GM19035 (cell line): ENCODE data around the gene KCNIP3.
A peak's percentile ranks its signal among the peaks of the same experiment; 100 is the strongest.

Experiments
- ATAC-seq: cut with Tn5 transposase; IDR thresholded peaks from one replicate; pipeline ENCODE4 v1.9.1; 2021; ENCODE audit not compliant: unreplicated experiment

KCNIP3 gene

DNA sequence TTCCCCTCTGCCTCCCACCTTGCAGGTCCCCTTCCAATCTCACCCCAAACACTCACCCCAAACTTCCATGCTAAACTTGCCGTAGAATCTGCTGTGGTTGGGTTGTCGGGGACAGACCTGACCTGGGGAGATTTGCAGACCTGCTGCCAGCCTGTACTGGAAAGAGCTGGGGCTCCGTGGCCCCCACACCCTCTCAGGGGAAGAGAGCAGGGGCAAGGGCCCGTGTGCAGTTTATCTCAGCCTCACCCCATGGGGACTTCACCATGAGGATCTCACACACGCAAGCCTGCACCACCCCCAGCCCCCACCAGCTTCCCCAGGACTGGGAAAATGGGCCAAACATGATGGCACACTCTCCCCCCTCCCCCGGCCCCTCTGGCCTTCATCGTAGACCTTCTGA, 30.7 kb downstream of the KCNIP3 start:
- ATAC-seq, result no peak

DNA sequence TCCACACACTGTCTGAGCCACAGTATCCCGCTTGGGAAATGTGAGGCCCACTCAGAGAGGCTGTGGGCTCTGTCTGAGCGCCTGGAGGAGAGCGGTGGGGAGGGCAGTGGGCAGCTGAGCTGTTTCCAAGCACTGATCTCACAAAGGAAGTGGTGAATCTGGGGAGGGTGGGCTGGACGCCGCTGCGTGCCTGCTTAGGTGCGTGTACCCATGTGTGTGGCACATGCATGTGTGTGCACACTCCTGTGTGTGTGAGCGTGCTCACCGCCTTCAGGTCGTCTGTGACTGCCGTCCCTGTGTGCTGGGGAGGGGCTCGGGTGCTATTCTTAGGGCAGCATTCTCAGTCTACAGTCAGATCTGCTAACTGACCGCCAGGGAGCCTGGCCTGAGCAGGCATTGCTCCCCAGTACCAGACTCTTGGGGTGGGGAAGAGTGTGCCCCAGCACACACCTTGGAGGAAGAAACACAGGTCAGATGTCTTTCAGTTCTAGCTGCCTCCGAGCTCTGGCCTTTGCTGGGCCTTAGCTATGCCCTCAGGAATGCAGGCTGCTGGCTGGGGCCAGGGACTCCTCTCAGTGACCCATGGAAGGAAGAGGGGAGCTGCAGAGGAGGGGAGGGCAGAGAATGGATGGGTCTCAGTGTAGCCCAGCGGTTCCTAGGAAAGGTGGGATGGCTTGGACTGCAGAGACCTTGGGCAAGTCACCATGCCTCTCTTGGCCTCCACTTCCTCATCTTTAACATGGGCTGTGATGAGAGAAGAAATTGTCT, 31.4 kb downstream of the KCNIP3 start:
- no peak for ATAC-seq

DNA sequence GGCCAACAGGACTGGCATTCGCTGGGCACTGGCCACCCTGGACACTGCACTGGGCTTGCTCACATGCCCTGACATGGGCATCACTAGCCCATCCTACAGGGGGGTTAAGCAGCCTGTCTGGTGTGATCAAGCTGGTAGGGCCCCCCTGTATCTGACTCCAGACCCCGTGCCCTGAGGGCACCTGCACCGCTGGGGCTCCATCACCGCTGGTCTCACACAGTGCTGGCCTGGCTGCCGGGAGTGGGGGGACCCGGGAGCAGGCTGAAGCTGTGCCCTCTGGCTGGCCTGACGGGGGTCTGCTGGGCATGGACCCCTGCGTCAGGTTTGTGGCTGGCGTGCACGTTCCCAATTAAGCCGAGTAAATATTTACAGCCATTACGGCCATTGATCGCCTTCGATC, 32.3 kb downstream of the KCNIP3 start:
- ATAC-seq, result no peak

DNA sequence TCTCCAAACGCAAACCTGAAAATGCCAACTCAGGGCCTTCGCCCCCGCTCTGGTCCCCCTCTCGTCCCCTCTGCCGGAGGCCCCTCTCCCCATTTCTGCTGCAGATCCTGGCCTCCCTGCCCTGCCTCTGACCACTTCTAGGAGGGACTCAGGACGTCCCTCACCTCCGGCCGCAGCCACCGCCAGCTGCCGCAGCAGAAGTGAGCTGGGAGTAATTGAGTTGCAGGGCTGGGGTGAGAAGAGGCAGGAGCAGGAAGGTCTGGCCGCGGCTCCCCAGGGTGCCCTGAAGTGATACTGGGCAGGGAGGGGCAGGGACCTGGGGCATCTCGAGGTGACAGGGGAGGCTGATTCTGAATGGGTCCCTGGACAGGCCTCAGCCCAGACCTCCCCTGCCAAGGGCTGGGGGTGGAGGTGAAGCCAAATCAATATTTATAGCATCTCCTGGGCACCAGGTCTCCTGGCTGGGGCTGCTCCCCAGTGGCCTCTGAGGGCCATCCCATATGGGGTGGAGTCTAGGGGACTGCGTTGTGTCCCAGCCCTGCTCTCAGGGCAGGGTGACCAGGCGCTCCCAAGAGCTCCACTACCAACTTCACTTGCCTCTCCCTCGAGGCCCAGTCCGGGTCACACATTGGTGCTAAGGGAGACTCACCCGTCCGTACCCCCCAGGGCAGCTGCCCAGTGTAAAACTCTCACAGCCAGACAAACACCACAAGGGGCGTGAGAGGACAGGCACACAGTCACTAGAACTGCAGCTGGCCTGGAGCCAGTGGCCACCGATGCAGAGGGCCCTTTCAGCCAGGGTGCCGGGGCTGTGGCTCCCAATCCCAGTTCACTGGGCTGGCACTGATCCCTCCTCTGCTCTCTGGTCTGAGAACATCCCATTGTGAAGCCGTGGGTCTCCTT, 33.0 kb downstream of the KCNIP3 start:
- ATAC-seq, result no peak

DNA sequence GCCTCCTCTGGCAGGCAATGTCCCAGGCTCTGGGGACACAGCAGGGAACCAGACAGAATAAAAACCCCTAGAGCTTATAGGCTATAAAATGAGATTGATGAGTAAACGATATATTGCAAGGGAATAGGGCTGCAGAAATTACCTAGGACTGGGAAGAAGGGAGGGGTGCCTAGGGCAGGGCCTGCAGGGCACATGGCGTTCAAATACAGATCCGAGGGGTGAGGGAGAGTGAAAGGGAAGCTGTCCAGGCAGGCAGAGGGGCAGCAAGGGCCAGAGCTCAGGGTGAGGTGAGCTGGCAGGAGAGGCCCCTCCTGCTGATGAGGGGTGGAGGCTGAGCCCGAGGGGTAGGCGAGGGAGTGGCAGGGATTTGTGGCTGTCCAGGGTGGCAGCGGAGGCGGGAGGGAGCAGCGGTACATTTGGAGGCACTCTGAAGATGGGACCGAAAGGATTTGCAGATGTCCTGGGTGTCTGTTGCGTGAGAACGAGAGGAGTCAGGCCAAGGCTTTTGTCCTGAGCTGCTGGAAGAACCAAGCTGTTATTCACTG, 33.7 kb downstream of the KCNIP3 start:
- no peak for ATAC-seq

DNA sequence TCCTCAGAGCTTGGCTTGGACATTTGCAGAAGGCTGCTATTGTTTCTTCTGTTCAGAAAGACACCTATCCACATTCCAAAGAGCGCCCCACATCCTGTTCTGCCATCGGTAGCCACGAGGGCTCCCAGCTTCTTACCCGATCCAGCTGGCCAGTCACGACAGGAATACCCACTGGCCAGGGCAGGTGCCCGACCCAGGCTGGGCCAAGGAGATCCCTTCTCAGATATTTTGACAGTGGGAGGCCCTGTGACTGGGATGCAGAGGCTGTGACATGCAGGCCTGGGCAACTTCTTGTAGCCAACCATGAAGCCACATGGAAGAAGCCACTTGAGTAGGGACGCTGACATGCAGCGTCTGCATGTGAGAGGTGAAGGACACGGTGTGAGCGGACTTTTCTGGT, 34.5 kb downstream of the KCNIP3 start:
- no peak for ATAC-seq

DNA sequence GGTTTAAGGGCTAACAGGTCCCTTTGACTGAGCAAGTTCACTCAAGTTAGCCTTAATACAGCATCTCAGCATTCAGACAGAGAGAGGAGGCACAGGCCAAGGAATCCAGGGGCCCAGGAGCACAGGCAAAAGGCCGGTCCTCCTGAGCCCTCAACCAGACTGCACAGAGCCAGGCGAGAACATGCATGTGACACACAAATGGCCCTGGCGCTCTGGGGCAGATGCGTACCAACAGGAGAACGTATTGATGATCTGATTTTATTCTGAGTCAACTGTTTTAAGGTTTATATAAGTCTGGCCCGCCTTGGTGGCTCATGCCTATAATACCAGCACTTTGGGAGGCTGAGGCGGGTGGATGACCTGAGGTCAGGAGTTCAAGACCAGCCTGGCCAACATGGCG, 34.9 kb downstream of the KCNIP3 start:
- ATAC-seq, result no peak

DNA sequence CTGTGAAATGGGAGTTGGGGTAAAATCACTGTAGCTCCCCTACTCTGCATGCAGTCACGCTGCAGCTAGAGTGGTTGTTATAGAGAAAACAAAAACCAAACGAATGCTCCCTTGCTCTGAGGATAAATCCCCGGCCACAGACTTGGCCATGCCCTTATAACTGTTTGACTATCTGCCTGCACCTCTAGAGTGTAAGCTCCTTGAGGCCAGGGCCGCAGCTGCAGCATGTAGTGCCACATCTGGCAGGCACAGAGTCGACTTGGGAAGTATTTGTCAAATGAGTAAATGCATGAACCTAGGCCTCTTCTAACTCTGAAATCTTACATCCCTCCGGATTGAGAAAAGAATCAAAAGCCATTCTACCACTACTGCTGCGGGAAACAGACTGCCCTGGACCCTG, 35.9 kb downstream of the KCNIP3 start:
- ATAC-seq, result no peak

DNA sequence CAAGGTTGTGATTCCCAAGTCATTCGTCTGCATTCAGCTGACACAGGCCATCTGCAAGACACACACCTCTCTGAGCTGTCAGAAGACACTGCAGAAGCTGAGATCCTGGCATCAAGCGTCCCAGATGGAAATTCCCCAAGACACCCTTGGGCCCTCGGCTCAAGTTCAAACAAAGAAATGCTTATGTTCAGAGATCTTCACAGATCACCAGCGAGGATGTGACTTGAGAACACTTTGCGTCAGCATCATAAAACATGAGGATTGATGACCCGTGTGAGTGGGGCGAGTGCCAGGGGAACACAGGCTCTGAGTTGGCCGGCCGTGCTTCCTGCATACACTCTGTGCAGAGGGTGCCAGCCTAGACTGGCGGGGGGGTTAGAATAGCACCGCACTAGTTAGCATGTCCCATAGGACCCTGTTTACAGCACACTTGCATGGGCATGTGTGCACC, 36.8 kb downstream of the KCNIP3 start:
- no peak for ATAC-seq

DNA sequence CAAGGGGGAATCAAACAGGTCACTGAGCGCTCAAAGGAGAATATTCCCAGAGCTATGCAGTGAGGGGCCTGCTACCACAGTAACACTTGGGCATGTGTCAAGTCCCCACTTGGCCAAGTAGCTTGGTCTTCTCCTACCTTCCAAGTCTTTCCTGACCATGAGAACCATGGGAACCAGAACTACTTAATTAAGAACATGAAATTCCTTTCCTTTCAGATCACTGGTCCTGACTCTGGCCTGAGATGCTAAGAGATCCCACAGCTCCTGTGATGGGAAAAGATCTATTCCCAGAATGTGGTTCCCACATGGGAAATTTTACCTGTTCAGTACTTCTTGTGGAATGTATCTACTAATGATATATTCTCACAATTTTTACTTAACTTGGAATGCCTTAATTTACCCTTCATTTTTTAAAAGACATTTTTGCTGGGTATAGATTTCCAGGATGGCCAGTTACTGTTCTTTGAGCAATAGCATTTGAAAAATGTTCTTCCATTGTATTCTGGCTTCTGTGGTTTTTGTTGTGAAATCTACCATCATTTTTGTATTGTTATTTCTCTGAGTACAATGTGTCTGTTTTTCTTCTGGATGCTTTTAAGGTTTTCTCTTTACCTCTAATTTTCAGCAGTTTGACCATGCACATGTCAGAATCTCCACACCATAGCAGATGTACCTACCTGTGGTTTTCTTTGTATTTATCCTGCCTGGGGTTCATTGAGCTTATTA, 37.9 kb downstream of the KCNIP3 start:
- no peak for ATAC-seq

DNA sequence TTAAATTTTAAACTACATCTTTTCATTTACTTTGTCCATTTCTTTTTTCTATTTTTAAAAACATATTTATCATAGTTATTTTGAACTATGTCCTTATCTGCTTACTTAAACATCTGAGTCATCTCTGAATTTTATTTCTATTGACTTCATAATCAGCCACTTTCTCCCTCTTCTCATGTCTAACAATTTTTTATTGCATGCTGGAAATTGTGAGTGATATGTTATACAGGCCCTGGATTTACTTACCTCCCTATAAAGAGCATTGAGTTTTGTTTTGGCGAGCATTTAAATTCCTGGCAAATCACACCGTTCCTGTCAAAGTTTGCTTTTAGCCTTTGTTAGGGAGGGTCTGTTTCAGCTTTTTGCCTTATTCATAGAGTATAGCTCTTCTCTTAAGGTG, 39.3 kb downstream of the KCNIP3 start:
- no peak for ATAC-seq

DNA sequence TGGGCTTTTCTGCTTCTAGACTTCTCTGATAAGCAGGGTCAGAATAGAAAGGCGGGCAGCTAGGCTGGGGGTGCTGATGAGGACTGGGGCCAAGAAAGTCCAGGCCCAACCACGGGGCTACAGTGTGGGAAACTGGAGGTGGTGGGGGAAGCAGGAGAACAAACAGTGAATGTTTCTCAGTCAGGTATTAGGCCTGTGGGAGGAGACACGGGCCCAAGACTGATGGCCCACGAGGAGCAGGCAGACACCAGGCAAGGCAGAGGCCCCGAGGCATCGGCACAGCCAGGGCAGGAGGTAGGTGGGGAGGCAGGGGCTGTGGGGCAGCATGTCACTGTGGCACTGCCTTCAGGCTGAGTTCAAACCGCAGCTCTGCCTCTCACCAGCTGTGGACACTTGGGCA, 40.7 kb downstream of the KCNIP3 start:
- ATAC-seq, result no peak

DNA sequence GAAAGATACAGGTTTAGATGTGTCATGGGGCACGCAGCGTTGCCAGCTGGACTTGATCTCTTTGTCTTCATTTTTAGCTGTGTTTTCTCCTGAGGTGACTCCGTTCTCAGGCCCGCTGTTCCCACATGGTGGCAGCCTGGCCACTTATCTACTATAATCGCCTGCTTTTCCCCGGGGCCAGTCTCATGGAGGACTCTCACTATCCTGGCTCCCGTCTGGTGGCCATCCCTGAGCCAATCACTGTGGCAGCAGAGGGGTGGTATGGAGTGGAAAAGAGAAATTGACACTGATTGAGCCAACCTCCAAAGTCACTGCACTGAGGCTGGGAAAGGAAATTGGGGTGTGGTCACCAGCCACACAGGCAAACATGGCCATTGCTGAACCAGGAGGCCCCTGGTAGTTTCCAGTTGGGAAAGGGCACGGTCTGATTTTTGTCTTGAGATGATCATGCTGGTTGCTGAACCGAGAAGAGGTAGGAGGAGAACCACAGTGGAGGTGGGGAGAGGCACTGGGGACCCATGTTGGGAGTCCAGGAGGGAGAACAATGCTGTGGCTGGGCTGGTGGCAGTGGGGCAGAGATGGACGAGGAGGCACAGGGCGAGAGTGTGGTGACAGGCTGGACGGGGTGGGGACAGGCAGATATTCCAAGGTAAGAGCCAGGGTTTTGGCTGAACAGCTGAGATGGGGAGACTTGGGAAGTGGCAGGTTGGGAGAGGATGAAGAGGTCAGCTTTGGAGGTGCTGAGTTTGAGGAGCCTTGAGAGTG, 45.6 kb downstream of the KCNIP3 start:
- ATAC-seq, result no peak

DNA sequence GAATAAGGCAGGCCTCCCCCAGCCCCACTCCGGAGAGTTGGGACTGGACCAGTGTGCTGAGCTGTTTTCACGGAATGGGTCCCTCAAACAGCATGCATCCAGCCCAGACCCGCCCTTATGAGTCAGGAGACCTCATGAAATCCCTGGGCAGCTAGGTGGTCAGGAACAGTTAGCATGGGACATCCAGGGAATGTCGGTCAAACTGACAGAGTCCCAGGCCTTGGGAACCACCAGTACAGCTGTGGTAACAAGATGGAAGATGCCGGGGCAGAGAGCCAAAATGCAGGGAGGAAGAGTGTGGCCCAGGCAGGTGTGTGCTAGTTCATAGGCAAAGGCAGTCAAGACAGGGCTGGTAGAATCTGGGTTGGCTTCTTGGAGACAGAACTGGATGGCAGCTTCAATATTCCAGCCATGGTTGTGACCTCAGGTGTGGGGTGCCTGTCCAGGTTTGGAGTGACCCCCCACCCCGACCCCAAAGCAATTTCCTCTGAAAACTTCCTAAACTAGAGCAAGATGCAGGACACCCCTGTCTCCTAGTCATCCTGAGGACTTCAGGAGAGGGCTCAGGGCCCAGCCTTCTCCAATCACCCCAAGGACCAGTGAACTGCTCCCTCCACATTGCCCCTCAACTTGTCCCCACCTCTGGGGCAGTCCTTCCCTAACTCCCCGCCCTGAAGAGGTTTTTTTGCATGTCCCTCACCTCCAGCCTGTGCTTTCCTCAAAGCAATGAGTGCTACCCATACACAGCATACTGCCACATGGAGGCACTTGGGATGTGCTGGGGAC, 46.5 kb downstream of the KCNIP3 start:
- no peak for ATAC-seq

DNA sequence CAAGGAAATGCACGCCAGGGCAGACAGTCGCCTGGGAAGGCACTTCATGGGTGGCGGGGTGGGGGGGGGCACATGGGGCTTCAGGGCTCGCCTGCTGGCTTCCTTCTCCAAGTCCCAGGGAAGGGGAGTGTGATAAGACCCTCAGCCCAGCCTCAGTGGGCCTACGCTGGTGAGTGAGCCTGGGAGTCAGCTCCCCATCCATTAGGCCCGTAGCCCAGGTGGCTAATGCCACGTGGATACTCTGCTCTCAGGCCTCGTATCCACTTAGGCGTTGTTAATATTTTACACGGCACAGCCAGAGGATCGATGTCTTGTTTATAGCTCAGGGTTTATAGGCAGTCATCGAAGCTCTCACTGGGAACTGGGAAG, 47.1 kb downstream of the KCNIP3 start:
- no peak for ATAC-seq

DNA sequence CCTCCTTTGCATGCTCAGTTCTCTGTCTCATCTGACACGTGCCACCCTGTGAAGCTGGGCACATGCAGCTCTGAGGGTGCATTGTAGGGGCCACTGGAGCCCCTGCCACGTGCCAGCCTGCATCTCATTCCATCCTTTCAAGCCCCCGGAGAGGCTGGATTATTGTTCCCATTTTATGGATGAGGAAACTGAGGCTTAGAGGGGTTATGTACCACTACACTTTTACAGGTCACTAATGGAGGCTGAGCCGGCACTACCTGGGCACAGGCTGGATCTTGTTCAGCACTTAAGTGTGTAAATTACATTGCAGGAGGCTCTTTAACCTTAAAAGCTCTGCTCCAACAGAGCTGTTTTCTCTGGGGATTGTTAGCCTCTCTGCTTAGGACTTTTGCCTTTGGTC, 47.5 kb downstream of the KCNIP3 start:
- no peak for ATAC-seq

DNA sequence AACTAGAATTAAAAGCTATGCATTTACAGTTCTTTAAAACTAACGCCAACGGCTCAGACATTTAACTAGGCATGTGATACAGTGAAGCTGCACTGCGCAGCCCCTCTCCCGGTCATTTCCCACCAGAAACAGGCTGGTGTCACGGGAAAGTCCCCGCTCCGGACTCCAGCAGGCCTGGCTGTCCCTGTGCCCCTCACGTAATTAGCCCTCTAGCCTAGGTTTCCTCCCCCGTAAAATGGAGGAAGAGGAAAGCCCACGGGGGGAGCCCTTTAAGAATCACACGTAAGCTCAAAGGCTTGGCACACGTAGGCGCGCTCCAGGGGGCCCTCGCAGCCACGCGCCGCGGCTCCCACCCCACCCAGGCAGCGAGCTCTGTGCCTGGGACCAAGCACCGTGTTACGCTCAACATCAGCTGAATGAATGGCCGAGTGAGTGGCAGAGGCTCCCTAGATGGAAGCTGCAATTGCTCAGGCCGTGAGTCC, 48.0 kb downstream of the KCNIP3 start:
- ATAC-seq, result peak; percentile 16

DNA sequence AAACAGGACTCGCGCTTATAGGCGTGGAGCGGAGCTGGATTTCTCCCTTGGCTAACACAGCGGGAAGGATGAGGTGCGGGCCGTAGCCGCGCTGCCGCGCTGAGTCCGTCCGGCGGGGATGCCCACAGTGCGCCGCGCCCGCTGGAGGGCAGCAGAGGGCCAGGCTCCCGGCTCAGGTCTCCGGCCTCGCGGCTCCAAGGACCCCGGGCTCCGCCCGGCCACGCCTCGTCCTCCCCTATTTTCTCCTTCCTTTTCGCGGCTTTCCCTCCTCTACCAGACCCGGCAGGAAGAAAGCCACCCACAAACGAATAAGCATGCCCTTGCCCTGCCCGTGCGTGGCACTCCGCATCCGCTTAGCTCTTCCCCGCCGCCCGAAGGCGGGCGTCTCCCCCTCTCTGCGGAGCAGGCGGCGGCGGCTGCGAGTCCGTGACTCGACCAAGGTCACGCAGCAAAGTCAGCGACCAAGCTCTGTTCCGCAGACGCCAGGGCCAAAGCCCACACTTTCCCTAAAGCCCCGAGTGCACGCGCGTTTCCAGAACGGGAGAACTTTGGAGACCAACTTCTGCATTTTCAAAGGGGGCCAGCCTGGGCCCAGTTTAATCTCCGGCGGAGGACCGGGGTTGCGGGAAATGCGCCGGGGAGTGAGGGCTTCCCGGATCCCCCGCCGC, 48.5 kb downstream of the KCNIP3 start:
- ATAC-seq, result peak; percentile 84

DNA sequence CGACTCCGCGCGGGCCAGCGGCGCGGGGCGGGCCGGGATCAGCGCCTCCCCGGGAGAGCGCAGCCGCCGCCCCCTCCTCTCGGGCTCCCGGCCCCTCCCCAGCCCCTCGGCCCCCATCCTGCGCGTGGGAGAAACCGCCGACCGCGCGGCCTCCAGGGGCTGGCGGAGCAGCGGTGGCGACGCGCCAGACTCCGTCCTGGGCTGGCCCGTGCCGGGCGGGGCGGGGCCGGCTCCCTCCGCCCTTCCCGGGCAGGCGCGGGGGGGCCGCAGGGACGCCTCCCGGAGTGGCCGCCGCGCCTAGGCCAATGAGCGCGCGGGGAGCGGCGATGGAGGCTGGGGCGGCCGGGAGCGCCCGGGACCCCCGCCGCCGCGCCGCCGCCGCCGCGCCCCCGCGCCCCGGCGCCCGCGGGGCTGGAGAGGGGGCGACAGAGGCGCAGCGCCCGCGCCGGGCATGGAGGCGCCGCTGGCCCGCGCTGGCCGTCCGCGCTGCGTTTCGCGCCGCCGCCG, 49.1 kb downstream of the KCNIP3 start:
- no peak for ATAC-seq
